GM13976 (cell line): ENCODE measurements around the gene WNK2.

Experiments used
- DNase-seq: peaks from one replicate; pipeline ENCODE4 v3.0.0; 2012; ENCODE audit warnings: low spot score
- CTCF ChIP-seq: IDR thresholded peaks from 2 replicates; pipeline ENCODE4 v1.5.1; 2012; ENCODE audit warnings: borderline replicate concordance, mild to moderate bottlenecking; ENCODE audit not compliant: insufficient read depth; ENCODE audit errors: extremely low read depth, missing control alignments, control extremely low read depth
- in situ Hi-C: fragments of 300-500 bp; cut with MboI; formaldehyde crosslinking; loops from one replicate; pipeline ENCODE4 v1.12.0; 2022; ENCODE audit warnings: low sequenced_read_pairs, mixed read lengths, inconsistent platforms; ENCODE audit not compliant: unreplicated experiment

The WNK2 gene

GRCh38 chr9:93243112-93243511 is 59.2 kb downstream of the WNK2 start:
- TF ChIP-seq CTCF: no peak
- DNase-seq: no peak
- in situ Hi-C loops: no loop called here

DNA sequence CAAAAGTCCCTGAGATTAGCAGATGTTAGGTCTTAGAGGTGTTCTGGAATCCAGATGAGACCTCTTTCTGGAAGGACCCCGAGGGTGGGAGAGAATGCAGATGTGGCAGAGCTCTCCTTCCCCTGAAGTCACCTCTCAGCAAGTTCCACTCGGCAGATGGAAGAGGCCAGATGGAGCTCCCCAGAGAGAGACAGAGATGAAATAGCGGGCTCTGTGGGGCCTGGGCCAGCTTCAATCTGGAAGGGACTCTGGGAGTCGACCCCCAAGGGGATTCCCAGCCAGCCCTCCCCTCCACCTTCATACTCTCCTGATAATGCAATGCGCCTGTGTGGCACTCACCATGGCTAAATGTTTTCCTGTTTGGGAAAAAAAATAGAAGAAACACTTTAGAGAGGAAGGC is 60.2 kb downstream of the WNK2 start:
- TF ChIP-seq CTCF: no peak
- in situ Hi-C loops: no loop called here
- no peak for DNase-seq

- DNase-seq: no peak
- no peak for TF ChIP-seq CTCF
- in situ Hi-C loops: no loop called here
These were observed 60.8 kb downstream of the WNK2 start for GRCh38 chr9:93244510-93245436.

DNA sequence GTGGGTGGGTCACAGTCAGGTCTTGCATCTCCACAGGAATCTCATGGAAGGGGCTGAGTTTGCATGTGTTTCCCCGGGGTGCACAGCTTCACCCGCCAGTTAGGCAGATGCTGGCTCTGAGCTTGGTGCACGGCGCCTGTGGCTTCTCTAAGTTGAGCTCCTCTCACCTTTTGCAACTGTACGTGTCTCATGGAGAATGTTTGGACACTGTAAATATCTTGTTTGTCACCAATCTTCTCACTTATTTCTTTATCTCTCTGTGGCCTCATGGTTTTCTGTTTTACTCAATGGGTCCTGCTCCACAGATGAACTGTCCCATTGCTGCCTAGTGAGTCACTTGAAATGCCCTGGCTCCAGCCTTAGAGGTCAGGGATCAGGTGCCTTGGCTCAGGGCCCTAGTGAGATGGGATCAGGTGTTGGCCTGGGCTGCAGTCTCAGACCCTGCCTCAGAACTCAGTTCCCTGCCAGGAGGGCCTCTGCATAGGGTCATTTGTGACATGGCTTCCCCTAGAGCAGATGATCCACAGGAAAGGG is 61.6 kb downstream of the WNK2 start:
- in situ Hi-C loops: no loop called here
- no peak for DNase-seq

DNA sequence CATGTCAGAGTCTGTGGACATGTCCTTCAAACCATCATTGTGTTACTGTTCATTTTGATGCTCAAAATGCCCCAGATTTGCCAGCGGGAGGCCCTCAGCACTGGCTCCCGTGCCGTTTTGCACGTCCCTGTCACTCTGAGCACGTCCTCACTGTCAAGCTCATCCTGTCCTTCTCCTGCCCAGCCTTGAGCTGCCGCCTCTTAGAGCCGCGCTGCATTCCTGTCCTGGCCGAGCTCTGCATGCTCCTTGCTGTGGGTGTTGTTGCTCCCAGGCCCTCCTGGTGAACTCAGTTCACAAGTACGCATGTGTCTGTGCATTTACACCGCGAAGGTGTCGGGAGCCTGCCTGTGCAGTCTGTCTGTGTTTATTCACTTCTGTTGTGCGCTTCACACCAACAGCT is 62.2 kb downstream of the WNK2 start:
- DNase-seq: no peak
- in situ Hi-C loops: no loop called here
- TF ChIP-seq CTCF: no peak

More for the DNA sequence above, 61.6 kb downstream of the WNK2 start:
- no peak for TF ChIP-seq CTCF

GRCh38 chr9:93246526-93246925 is 62.6 kb downstream of the WNK2 start:
- no peak for DNase-seq
- in situ Hi-C loops: no loop called here
- TF ChIP-seq CTCF: no peak
